SKM-1 treated with dmso at 0.1 percent for 144 hours (cell line): ENCODE results near the gene MOAP1.
"Not testable (repeated sequence)": the region's sequence is repeated elsewhere in the genome, so short reads cannot be mapped to it uniquely, and the experiment has no call there.

ENCODE experiments used
- DNase-seq: peaks from one replicate; lab custom pipeline; 2025; ENCODE audit not compliant: unreplicated experiment; lab: John Stamatoyannopoulos, UW

MOAP1 gene

GRCh38 chr14:93148979-93149378 lies 35.7 kb downstream of the MOAP1 start:
- DNase-seq: no peak

DNA sequence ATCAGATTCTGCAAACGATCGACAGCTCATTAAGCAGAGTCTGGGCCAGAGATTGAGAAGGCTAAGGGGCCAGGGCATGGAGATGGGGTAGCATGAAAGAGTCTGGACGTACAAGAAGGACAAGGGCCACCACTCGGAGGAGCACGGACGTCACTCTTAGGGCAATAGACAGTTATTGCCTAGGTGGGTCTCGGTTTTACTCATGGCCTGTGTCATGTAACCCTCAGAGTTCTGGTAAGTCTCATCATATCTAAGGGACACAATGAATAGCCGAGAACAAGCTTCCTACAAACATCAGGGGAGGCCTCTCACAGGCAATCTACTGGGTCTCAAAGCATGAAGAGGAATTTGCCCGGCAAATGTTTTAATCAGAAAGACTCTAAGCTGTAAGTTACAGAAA lies 38.6 kb downstream of the MOAP1 start:
- DNase-seq: no peak

DNA sequence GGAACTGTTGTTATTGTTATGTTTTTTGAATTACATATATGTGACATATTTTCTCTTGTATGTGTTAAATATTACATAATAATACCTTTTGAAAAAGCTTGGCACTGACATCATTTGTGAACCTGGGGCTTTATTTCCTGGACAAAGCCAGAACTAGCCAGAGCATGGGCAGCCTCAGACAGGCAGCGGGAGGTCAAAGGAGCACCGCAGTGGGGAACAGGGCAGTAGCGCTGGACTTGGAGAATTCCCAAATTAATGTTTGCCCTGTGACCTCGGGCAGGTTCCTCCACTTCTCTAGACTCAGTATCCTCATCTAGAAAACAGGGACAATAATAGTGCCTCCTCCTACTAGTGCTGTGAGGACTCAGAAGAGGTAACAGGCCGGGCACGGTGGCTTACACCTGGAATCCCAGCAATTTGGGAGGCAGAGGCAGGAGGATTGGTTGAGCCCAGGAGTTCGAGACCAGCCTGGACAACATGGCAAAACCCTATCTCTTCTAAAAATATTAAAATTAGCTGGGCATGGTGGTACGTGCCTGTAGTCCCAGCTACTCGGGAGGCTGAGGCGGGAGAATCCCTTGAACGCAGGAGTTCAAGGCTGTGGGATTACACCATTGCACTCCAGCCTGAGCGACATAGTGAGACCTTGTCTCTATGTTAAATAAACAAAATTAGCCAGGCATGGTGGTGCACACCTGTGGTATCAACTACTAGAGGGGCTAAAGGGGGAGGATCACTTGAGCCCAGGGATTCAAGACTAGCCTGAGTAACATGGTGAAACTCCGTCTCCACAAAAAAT lies 41.6 kb downstream of the MOAP1 start:
- DNase-seq: no peak

GRCh38 chr14:93137864-93138263 lies 46.8 kb downstream of the MOAP1 start:
- DNase-seq: no peak

DNA sequence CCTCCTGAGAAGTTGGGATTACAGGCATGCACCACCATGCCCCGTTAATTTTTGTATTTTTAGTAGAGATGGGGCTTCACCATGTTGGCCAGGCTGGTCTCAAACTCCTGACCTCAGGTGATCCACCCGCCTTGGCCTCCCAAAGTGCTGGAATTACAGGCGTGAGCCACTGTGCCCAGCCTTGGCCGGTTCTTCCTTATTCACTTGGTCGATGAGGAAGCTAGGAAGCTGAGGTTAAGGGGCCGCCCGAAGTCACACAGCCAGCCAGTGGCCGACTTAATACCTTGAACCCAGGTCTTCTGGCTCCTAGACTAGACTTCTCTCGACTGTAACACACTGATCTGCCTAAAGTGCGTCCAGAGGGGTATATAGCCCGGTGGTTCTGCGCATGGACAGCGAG lies 48.2 kb downstream of the MOAP1 start:
- DNase-seq: not testable (repeated sequence)

DNA sequence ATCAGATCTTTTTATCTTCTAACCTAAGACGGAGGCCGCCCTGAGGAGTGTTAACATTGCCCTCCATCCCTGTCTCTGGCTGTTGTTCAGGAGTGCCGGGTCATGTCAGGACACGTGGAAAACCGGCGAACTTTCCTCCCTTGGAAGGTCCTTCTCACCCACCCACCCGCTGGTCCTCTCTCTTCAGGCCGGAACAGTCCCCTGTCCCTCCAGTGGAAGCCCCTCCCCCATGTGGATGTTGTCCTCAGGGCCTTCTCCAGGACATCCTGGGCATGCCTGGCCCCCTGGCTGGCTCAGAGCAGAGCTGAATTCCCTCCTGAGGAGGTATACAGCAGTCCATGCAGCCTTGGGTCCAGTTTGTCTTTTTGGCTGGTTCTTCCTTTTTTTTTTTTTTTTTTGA lies 48.7 kb downstream of the MOAP1 start:
- no peak for DNase-seq

- no peak for DNase-seq
These were observed 49.3 kb downstream of the MOAP1 start for GRCh38 chr14:93135399-93135798.

DNA sequence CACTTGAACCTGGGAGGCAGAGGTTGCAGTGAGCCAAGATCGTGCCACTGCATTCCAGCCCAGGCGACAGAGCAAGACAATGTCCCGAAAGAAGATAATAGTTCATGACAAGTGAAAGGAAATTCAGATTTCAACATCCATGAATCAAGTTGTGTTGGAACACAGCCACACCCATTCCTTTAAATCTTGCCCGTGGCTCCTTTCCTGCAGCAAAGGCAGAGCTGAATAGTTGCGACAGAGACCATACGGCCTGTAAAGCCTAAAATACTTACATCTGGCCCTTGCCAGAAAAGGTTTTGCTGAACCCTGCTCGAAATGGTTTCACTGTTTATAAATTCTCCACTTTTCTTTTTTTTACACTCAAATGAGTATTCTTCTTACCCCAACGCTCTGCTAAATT lies 51.2 kb downstream of the MOAP1 start:
- peak; percentile 21 for DNase-seq

- peak; percentile 32 for DNase-seq
These were observed 52.1 kb downstream of the MOAP1 start for GRCh38 chr14:93132472-93133065.
